Caco-2 (cell line): ENCODE data around the gene ATXN1. TPM values are rescaled to one million over a fixed set of nuclear protein-coding genes. Genes with fewer than 3 reads are reported as not detected.

Experiments used
- BruUV-seq: library from RNA; stranded (reverse); fragments of 400-500 nt; replicated peaks from 2 replicates; lab custom pipeline; 2021; lab: Mats Ljungman, UMichigan
- CTCF ChIA-PET: fragments of 300-600 bp; sonication (Branson Sonifier 250); formaldehyde crosslinking; loops from one replicate; lab custom pipeline; 2022; ENCODE audit warnings: antibody characterized with exemption; lab: Charles Lee
- POLR2A ChIA-PET: fragments of 300-600 bp; sonication (Branson Sonifier 250); formaldehyde crosslinking; loops from one replicate; lab custom pipeline; 2022; ENCODE audit warnings: antibody characterized with exemption; lab: Charles Lee
- DNase-seq, 2 experiments: peaks; one replicate each; pipeline versions ENCODE4 v3.0.0 to v3.0.0-alpha.2; 2020 to 2022
- H3K27me3 ChIP-seq: replicated peaks from 2 replicates; pipeline ENCODE4 v1.6.0; 2011; ENCODE audit warnings: low read length; ENCODE audit not compliant: control insufficient read depth, insufficient read depth
- H3K36me3 ChIP-seq: 2 replicates; pipeline ENCODE4 v1.5.1; 2011; ENCODE audit warnings: low read length; ENCODE audit not compliant: control insufficient read depth, insufficient read depth
- H3K4me1 ChIP-seq: fragments of 250-450 bp; sonication (Bioruptor Pico); 2 replicates; pipeline ENCODE4 v1.5.1; 2020; ENCODE audit warnings: mild to moderate bottlenecking
- H3K4me3 ChIP-seq: 2 replicates; pipeline ENCODE4 v1.5.1; 2011; ENCODE audit warnings: low read depth, mild to moderate bottlenecking, control low read depth, low read length
- H3K9me3 ChIP-seq: fragments of 250-450 bp; sonication (Bioruptor Pico); 2 replicates; pipeline ENCODE4 v1.5.1; 2020; ENCODE audit warnings: mild to moderate bottlenecking, moderate library complexity
- H3K27ac Mint-ChIP-seq: one replicate; pipeline ENCODE4 v1.8.0; 2022; ENCODE audit warnings: mixed read lengths; ENCODE audit not compliant: unreplicated experiment
- H3K27me3 Mint-ChIP-seq: one replicate; pipeline ENCODE4 v1.8.0; 2022; ENCODE audit warnings: mixed read lengths; ENCODE audit not compliant: insufficient read depth, unreplicated experiment
- H3K36me3 Mint-ChIP-seq: one replicate; pipeline ENCODE4 v1.8.0; 2022; ENCODE audit warnings: mild to moderate bottlenecking, mixed read lengths; ENCODE audit not compliant: insufficient read depth, unreplicated experiment
- H3K4me1 Mint-ChIP-seq: one replicate; pipeline ENCODE4 v1.8.0; 2022; ENCODE audit warnings: low read depth, mixed read lengths; ENCODE audit not compliant: unreplicated experiment
- H3K4me3 Mint-ChIP-seq: one replicate; pipeline ENCODE4 v1.8.0; 2022; ENCODE audit warnings: mild to moderate bottlenecking, moderate library complexity, mixed read lengths; ENCODE audit not compliant: unreplicated experiment
- H3K9me3 Mint-ChIP-seq: one replicate; pipeline ENCODE4 v1.8.0; 2022; ENCODE audit warnings: mixed read lengths; ENCODE audit not compliant: unreplicated experiment
- CTCF ChIP-seq, 2 experiments: fragments of 200-600 bp in 1 of 2; IDR thresholded peaks; 1 replicate in 1 of 2; 2 replicates in 1 of 2; pipeline versions ENCODE4 v1.5.1 to v1.8.0; 2011 to 2022; ENCODE audit warnings: antibody characterized with exemption in 1 of 2, control low read depth in 1 of 2, inconsistent platforms in 1 of 2, low read depth in 1 of 2, low read length in 1 of 2, mild to moderate bottlenecking in 1 of 2, moderate library complexity in 1 of 2; ENCODE audit not compliant: insufficient read depth in 1 of 2, severe bottlenecking in 1 of 2, unreplicated experiment in 1 of 2
- intact Hi-C: fragments of 100-400 bp; cut with micrococcal nuclease; formaldehyde crosslinking; loops from one replicate; pipeline ENCODE4 v1.10.0; 2022; ENCODE audit not compliant: unreplicated experiment
- total RNA-seq: library from RNA; stranded (reverse); gene quantifications from 2 replicates; pipeline ENCODE4 v1.2.3, GENCODE V29; 2022

ATXN1 gene
- total RNA-seq, 1 experiment from 2014 or later, result 14.2 TPM

- Histone ChIP-seq H3K4me3 (no peak overlapping the region), H3K36me3 (peaks cover 1% of the 10 kb centered on the region; the same call in 1 of the 2 replicates), H3K9me3 (no peaks in the 10 kb centered on the region), H3K4me1 (peaks cover 48% of the 10 kb centered on the region), H3K27me3 (no peaks in the 10 kb centered on the region)
- H3K4me1 Mint-ChIP-seq, result peaks cover 64% of the 10 kb centered on the region
- peak overlapping the region; percentile 69 for H3K27ac Mint-ChIP-seq
- no peaks in the 10 kb centered on the region for H3K9me3 Mint-ChIP-seq
- no peaks in the 10 kb centered on the region for H3K27me3 Mint-ChIP-seq
- H3K4me3 Mint-ChIP-seq, result peak overlapping the region; percentile 42
- ChIA-PET POLR2A (interaction anchor here (1.1 kb wide), 1 partner anchor 9 kb away, joined by 5 read pairs; no protein-coding TSS in a partner anchor), CTCF (no interaction called here)
- intact Hi-C loops, result no loop called here
- DNase-seq, result no peak
- BruUV-seq, result no TSS peak
- H3K36me3 Mint-ChIP-seq, result peaks cover 11% of the 10 kb centered on the region
- TF ChIP-seq CTCF (IDR thresholded peaks at IDR 0.05; ENCODE audit: insufficient read depth in 1 of 2, low read depth in 1 of 2, low read length in 1 of 2, severe bottlenecking in 1 of 2, unreplicated experiment in 1 of 2), result no peak
Measured at GRCh38 chr6:16750566-16750965, 10.7 kb downstream of the ATXN1 start.

- Histone ChIP-seq H3K4me3 (no peak overlapping the region), H3K36me3 (peaks cover 1% of the 10 kb centered on the region; the same call in 1 of the 2 replicates)
Measured at GRCh38 chr6:16749516-16750485, 11.5 kb downstream of the ATXN1 start.

More at GRCh38 chr6:16749516-16750485, 11.5 kb downstream of the ATXN1 start:
- Histone ChIP-seq H3K9me3 (no peaks in the 10 kb centered on the region), H3K27me3 (no peaks in the 10 kb centered on the region), H3K4me1 (peaks cover 43% of the 10 kb centered on the region)
- intact Hi-C loops, result no loop called here
- DNase-seq, result no peak
- no peak overlapping the region for H3K4me3 Mint-ChIP-seq
- no peaks in the 10 kb centered on the region for H3K9me3 Mint-ChIP-seq
- ChIA-PET POLR2A (interaction anchor here (1.1 kb wide), 1 partner anchor 10 kb away, joined by 5 read pairs; no protein-coding TSS in a partner anchor), CTCF (no interaction called here)
- H3K27me3 Mint-ChIP-seq, result no peaks in the 10 kb centered on the region
- H3K4me1 Mint-ChIP-seq, result peaks cover 61% of the 10 kb centered on the region
- H3K36me3 Mint-ChIP-seq, result peaks cover 11% of the 10 kb centered on the region
- H3K27ac Mint-ChIP-seq, result peak overlapping the region; percentile 19
- no TSS peak for BruUV-seq
- TF ChIP-seq CTCF (IDR thresholded peaks at IDR 0.05; ENCODE audit: insufficient read depth in 1 of 2, low read depth in 1 of 2, low read length in 1 of 2, severe bottlenecking in 1 of 2, unreplicated experiment in 1 of 2), result no peak
